Measurements from ENCODE around the gene PAK6.

GRCh38 chr15:40269604-40270003 is 30.7 kb downstream of the PAK6 start:
- TF ChIP-seq EZH2 (IDR thresholded peaks at IDR 0.05; ENCODE audit: low read length) (no peak), CTCF (optimal IDR thresholded peaks at IDR 0.05 in 1 of 3, IDR thresholded peaks at IDR 0.05 in 1 of 3, conservative IDR thresholded peaks at IDR 0.05 in 1 of 3; ENCODE audit: extremely low read depth in 1 of 3, insufficient read depth in 2 of 3, low read length in 3 of 3) (no peak)

Measured in keratinocyte (primary cell).